Measurements from ENCODE around the gene VANGL1. TPM values are rescaled to one million over a fixed set of nuclear protein-coding genes. Genes with fewer than 3 reads are reported as not detected.
A peak's percentile ranks its signal among the peaks of the same experiment; 100 is the strongest.

The VANGL1 gene
- 10.5 and 15.3 TPM in 2 replicates for total RNA-seq

GRCh38 chr1:115641762-115642167 is at the start of gene VANGL1:
VANGL1 (plus strand) TSS chr1:115641970; CDS start chr1:115651414, 9,444 bp downstream.
- DNase-seq (ENCODE audit: low read depth): no peak
- Histone ChIP-seq H3K36me3 (ENCODE audit: control insufficient read depth, insufficient read depth, low read length) (no peaks in the 10 kb centered on the region), H3K27me3 (ENCODE audit: control insufficient read depth, insufficient read depth, low read length) (no peaks in the 10 kb centered on the region), H3K4me3 (ENCODE audit: low read depth, low read length) (peak within 1 kb of the TSS; percentile 82)
- TF ChIP-seq CTCF (IDR thresholded peaks at IDR 0.05; ENCODE audit: insufficient read depth, low read length, severe bottlenecking): no peak
- FAIRE-seq: no peak

- TF ChIP-seq CTCF (IDR thresholded peaks at IDR 0.05; ENCODE audit: insufficient read depth, low read length, severe bottlenecking): no peak
Observed at GRCh38 chr1:115592264-115592663, 49.5 kb upstream of the VANGL1 start.

GRCh38 chr1:115593365-115594259 is 48.2 kb upstream of the VANGL1 start:
- Histone ChIP-seq H3K4me3 (ENCODE audit: low read depth, low read length) (no peak overlapping the region), H3K27me3 (ENCODE audit: control insufficient read depth, insufficient read depth, low read length) (no peaks in the 10 kb centered on the region), H3K36me3 (ENCODE audit: control insufficient read depth, insufficient read depth, low read length) (no peaks in the 10 kb centered on the region)
- no peak for FAIRE-seq
- no peak for DNase-seq (ENCODE audit: low read depth)
- TF ChIP-seq CTCF (IDR thresholded peaks at IDR 0.05; ENCODE audit: insufficient read depth, low read length, severe bottlenecking): no peak

More at GRCh38 chr1:115592264-115592663, 49.5 kb upstream of the VANGL1 start:
- no peak overlapping the region for H3K4me3 ChIP-seq (ENCODE audit: low read depth, low read length)
- no peaks in the 10 kb centered on the region for H3K36me3 ChIP-seq (ENCODE audit: control insufficient read depth, insufficient read depth, low read length)
- no peak for FAIRE-seq
- H3K27me3 ChIP-seq (ENCODE audit: control insufficient read depth, insufficient read depth, low read length): no peaks in the 10 kb centered on the region
- no peak for DNase-seq (ENCODE audit: low read depth)

GRCh38 chr1:115594600-115594999 is 47.2 kb upstream of the VANGL1 start:
- Histone ChIP-seq H3K27me3 (ENCODE audit: control insufficient read depth, insufficient read depth, low read length) (no peaks in the 10 kb centered on the region), H3K36me3 (ENCODE audit: control insufficient read depth, insufficient read depth, low read length) (no peaks in the 10 kb centered on the region), H3K4me3 (ENCODE audit: low read depth, low read length) (no peak overlapping the region)
- no peak for FAIRE-seq
- DNase-seq (ENCODE audit: low read depth): no peak
- TF ChIP-seq CTCF (IDR thresholded peaks at IDR 0.05; ENCODE audit: insufficient read depth, low read length, severe bottlenecking): no peak

GRCh38 chr1:115595279-115596079 is 46.3 kb upstream of the VANGL1 start:
- Histone ChIP-seq H3K36me3 (ENCODE audit: control insufficient read depth, insufficient read depth, low read length) (no peaks in the 10 kb centered on the region), H3K4me3 (ENCODE audit: low read depth, low read length) (no peak overlapping the region), H3K27me3 (ENCODE audit: control insufficient read depth, insufficient read depth, low read length) (no peaks in the 10 kb centered on the region)
- TF ChIP-seq CTCF (IDR thresholded peaks at IDR 0.05; ENCODE audit: insufficient read depth, low read length, severe bottlenecking): peak; percentile 98
- DNase-seq (ENCODE audit: low read depth): peak; percentile 89
- FAIRE-seq: peak; percentile 28
